ENCODE measurements around the gene LSM10. TPM values are rescaled to one million over a fixed set of nuclear protein-coding genes. Genes with fewer than 3 reads are reported as not detected.

The LSM10 gene
- total and polyA plus RNA-seq, 3 experiments from 2014 or later = 75.3 to 146 (median 81.4) TPM

DNA sequence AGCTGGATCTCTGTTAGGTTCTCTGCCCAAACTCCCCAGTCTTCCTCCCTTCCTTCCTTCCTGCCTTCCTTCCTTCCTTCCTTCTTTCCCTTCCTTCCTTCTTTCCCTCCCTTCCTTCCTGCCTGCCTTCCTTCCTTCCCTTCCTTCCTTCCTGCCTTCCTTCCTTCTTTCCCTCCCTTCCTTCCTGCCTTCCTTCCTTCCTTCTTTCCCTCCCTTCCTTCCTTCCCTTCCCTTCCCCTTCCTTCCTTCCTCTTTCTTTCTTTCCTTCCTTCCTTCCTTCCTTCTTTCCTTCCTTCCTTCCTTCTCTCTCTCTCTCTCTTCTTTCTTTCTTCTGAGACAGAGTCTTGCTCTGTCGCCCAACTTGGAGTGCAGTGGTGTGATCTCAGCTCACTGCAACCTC lies 8.7 kb upstream of the LSM10 start:
- ChIA-PET CTCF (interaction anchor here (0.6 kb wide), 1 partner anchor 113 kb away, joined by 3 read pairs; no protein-coding TSS in a partner anchor), POLR2A (no interaction called here)
- DNase-seq = no peak
- H3K27me3 ChIP-seq (ENCODE audit: insufficient read depth, low read length, poor library complexity, severe bottlenecking) = no peaks in the 10 kb centered on the region
- peaks cover 2 to 10% (median 3%) of the 10 kb centered on the region in 3 donors for H3K4me1 Mint-ChIP-seq
- peak overlapping the region in 2 of 8 donors; percentile 75 to 87 for H3K27ac Mint-ChIP-seq
- H3K36me3 Mint-ChIP-seq = peaks cover 0 to 2% (median 0%) of the 10 kb centered on the region in 3 donors
- H3K9me3 ChIP-seq (ENCODE audit: low read length) = no peaks in the 10 kb centered on the region
- no peaks in the 10 kb centered on the region for H3K4me1 ChIP-seq (ENCODE audit: insufficient read depth, low read length)
- H3K4me3 Mint-ChIP-seq = no peak overlapping the region
- H3K27me3 Mint-ChIP-seq = no peaks in the 10 kb centered on the region
- no peaks in the 10 kb centered on the region for H3K9me3 Mint-ChIP-seq
- no peaks in the 10 kb centered on the region for H3K36me3 ChIP-seq (ENCODE audit: insufficient read depth, low read length)
- H3K4me3 ChIP-seq (ENCODE audit: low read length) = no peak overlapping the region
- H3K27ac ChIP-seq (ENCODE audit: low read depth, low read length) = no peak overlapping the region

- no peaks in the 10 kb centered on the region for H3K27me3 Mint-ChIP-seq
- no peak for DNase-seq
- ChIA-PET CTCF (interaction anchor here (0.8 kb wide), 1 partner anchor 14 kb away, joined by 3 read pairs; no protein-coding TSS in a partner anchor), POLR2A (no interaction called here)
- Histone ChIP-seq H3K4me1 (ENCODE audit: insufficient read depth, low read length) (peaks cover 10% of the 10 kb centered on the region), H3K27me3 (ENCODE audit: insufficient read depth, low read length, poor library complexity, severe bottlenecking) (no peaks in the 10 kb centered on the region), H3K9me3 (ENCODE audit: low read length) (no peaks in the 10 kb centered on the region), H3K36me3 (ENCODE audit: insufficient read depth, low read length) (no peaks in the 10 kb centered on the region), H3K27ac (ENCODE audit: low read depth, low read length) (no peak overlapping the region), H3K4me3 (ENCODE audit: low read length) (no peak overlapping the region)
- peak overlapping the region in 1 of 7 donors; percentile 73 for H3K4me3 Mint-ChIP-seq
- H3K9me3 Mint-ChIP-seq = no peaks in the 10 kb centered on the region
- H3K4me1 Mint-ChIP-seq = peaks cover 7 to 31% (median 13%) of the 10 kb centered on the region in 3 donors
- peaks cover 0 to 4% (median 0%) of the 10 kb centered on the region in 3 donors for H3K36me3 Mint-ChIP-seq
- peak overlapping the region in 3 of 8 donors; percentile 0 to 89 (median 64) for H3K27ac Mint-ChIP-seq
These were observed 4.8 kb upstream of the LSM10 start for GRCh38 chr1:36402504-36402890.

DNA sequence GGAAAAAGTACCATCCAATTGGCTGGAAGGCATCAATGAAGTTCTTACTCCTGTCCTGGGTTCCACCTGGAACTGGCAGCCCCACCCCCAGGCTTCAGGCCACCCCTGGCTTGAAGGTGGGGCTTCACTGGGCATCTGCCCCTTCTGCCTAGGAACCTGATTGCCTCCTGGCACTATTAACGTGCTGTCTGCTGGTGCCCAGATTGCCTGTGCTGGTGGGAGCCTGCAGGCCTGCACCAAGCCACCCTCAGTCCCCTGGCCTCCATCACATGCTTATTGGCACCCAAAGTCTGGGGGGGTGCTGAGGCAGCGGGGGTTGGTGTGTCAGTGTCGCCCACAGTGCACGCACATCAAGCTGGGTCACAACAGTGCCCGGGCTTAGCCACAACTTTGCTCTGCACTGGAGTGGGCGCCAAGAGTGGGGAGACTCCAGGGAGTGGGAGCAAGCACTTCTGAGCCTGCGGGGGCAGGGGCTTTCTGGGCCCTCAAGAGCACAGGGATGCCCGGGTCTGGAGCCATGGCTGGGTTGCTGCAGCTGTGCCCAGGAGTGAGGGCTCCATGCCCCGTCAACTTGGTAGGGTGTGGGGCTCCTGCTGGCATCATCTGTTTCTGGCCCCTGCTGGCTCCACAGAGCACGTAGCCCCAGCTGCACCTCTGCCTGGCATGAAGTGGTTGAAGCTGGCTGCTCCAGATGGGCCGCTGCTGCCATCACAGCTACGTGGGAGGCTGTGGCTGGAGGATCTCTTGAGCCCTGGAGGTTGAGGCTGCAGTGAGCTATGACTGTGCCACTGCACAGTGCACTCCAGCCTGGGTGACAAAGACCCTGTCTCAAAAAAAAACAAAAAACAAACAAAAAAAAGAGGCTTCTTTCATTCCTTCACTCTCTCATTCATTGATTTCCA lies 4.1 kb upstream of the LSM10 start:
- H3K9me3 ChIP-seq (ENCODE audit: low read length) = no peaks in the 10 kb centered on the region
- no peak overlapping the region for H3K4me3 ChIP-seq (ENCODE audit: low read length)
- no peak for DNase-seq
- no peak overlapping the region for H3K27ac ChIP-seq (ENCODE audit: low read depth, low read length)
- no peaks in the 10 kb centered on the region for H3K9me3 Mint-ChIP-seq
- peaks cover 0 to 9% (median 0%) of the 10 kb centered on the region in 3 donors for H3K36me3 Mint-ChIP-seq
- H3K4me3 Mint-ChIP-seq = peak overlapping the region in 2 of 7 donors; percentile 24 to 73
- H3K27me3 ChIP-seq (ENCODE audit: insufficient read depth, low read length, poor library complexity, severe bottlenecking) = no peaks in the 10 kb centered on the region
- peaks cover 14% of the 10 kb centered on the region for H3K4me1 ChIP-seq (ENCODE audit: insufficient read depth, low read length)
- CTCF ChIA-PET = interaction anchor here (1.6 kb wide), 1 partner anchor 10 kb away, joined by 4 read pairs; no protein-coding TSS in a partner anchor
- H3K4me1 Mint-ChIP-seq = peaks cover 12 to 36% (median 18%) of the 10 kb centered on the region in 3 donors
- peak overlapping the region in 6 of 8 donors; percentile 0 to 89 (median 68) for H3K27ac Mint-ChIP-seq
- POLR2A ChIA-PET = interaction anchor here (2.1 kb wide), 1 partner anchor 15 kb away, joined by 12 read pairs; no protein-coding TSS in a partner anchor
- no peaks in the 10 kb centered on the region for H3K27me3 Mint-ChIP-seq
- H3K36me3 ChIP-seq (ENCODE audit: insufficient read depth, low read length) = no peaks in the 10 kb centered on the region

DNA sequence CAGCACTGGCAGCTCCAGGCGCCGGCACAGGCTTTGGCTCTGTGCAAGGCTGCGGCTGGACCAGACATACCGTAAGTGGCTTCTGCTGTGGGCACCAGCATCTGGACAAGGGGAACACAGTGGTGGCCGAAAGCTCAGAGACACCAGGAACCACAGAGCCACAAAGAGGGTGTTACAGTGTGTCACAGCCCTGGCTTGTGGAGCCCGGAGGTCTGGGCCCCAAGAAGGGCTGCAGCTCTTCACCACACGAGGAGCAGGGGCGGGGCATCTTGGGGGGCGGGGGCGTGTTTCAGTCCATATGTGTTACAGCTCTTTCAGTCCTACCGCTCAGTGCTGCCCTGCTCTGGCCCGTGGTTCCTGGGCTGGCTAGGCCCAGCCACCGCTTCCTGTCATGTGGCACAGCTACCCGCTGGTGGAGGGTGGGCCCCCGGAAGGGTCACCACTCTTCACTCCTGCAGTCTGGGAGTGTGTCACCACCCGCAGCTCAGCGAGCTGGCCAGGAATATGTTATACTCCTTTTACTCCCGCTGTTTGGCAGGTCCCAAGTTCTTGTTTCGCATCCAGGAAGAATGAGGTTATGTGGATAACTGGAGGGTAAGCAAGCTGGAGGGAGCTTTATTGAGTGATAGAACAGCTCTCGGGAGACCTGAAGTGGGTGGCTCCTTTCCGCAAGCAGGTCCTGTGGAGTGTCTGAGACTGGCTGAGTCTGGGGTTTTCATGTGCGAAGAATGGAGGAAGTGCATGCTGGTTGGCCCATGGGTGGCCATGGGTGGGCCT lies 3.3 kb upstream of the LSM10 start:
- H3K4me1 Mint-ChIP-seq = peaks cover 21 to 44% (median 25%) of the 10 kb centered on the region in 3 donors
- H3K27ac Mint-ChIP-seq = peak overlapping the region in 6 of 8 donors; percentile 43 to 74 (median 61)
- DNase-seq = peak in 4 of 5 donors; percentile 11 to 65 (median 21)
- CTCF ChIA-PET = interaction anchor here (1.5 to 1.6 kb wide), 3 partner anchors 11 to 58 kb away, joined by 4 read pairs; partner anchors contain the start of gene STK40
- H3K9me3 Mint-ChIP-seq = no peaks in the 10 kb centered on the region
- H3K27me3 ChIP-seq (ENCODE audit: insufficient read depth, low read length, poor library complexity, severe bottlenecking) = no peaks in the 10 kb centered on the region
- H3K36me3 ChIP-seq (ENCODE audit: insufficient read depth, low read length) = no peaks in the 10 kb centered on the region
- H3K27ac ChIP-seq (ENCODE audit: low read depth, low read length) = no peak overlapping the region
- H3K27me3 Mint-ChIP-seq = no peaks in the 10 kb centered on the region
- POLR2A ChIA-PET = interaction anchor here (2.1 kb wide), 1 partner anchor 14 kb away, joined by 12 read pairs; no protein-coding TSS in a partner anchor
- no peak overlapping the region for H3K4me3 ChIP-seq (ENCODE audit: low read length)
- H3K4me3 Mint-ChIP-seq = peak overlapping the region in 4 of 7 donors; percentile 23 to 41 (median 32)
- H3K36me3 Mint-ChIP-seq = peaks cover 0 to 9% (median 0%) of the 10 kb centered on the region in 3 donors
- no peaks in the 10 kb centered on the region for H3K9me3 ChIP-seq (ENCODE audit: low read length)
- H3K4me1 ChIP-seq (ENCODE audit: insufficient read depth, low read length) = peaks cover 22% of the 10 kb centered on the region

DNA sequence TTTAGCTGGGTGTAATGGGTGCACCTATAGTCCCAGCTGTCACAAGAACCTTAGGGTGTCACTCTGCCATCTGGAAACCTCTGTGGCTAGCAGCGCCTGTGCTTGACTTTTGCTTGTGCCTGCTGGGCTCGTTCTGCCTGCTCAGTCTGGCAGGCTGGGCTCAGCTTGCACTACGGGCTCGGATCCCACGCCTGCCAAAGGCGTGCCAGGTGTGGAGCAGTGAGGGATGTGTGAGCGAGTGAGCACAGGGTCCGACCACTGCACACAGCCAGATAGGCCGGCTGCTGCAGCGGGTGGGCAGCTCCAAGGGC lies 2.8 kb upstream of the LSM10 start:
- ChIA-PET CTCF (interaction anchor here (1.5 to 1.7 kb wide), 4 partner anchors 12 to 58 kb away, joined by 4 read pairs; partner anchors contain the start of gene STK40), POLR2A (interaction anchor here (2.1 kb wide), 1 partner anchor 14 kb away, joined by 12 read pairs; no protein-coding TSS in a partner anchor)
- no peak overlapping the region for H3K27ac ChIP-seq (ENCODE audit: low read depth, low read length)

GRCh38 chr1:36398370-36398977 lies 766 bp upstream of the LSM10 start:
- Histone ChIP-seq H3K27me3 (ENCODE audit: insufficient read depth, low read length, poor library complexity, severe bottlenecking) (no peaks in the 10 kb centered on the region), H3K4me3 (ENCODE audit: low read length) (no peak overlapping the region), H3K36me3 (ENCODE audit: insufficient read depth, low read length) (peaks cover 7% of the 10 kb centered on the region), H3K4me1 (ENCODE audit: insufficient read depth, low read length) (peaks cover 22% of the 10 kb centered on the region), H3K9me3 (ENCODE audit: low read length) (no peaks in the 10 kb centered on the region), H3K27ac (ENCODE audit: low read depth, low read length) (peak overlapping the region; percentile 95)
- Mint-ChIP-seq H3K36me3 (peaks cover 0 to 19% (median 0%) of the 10 kb centered on the region in 3 donors), H3K4me1 (peaks cover 26 to 57% (median 27%) of the 10 kb centered on the region in 3 donors), H3K4me3 (peak overlapping the region; percentile 43 to 99 (median 97)), H3K9me3 (no peaks in the 10 kb centered on the region), H3K27me3 (no peaks in the 10 kb centered on the region), H3K27ac (peak overlapping the region; percentile 87 to 100 (median 99))
- CTCF ChIA-PET = interaction anchor here (1.0 to 3.9 kb wide), 5 partner anchors 10 to 55 kb away, joined by 3 to 23 read pairs (median 3); partner anchors contain the start of gene STK40
- DNase-seq = no peak
- POLR2A ChIA-PET = interaction anchor here (1.3 to 3.2 kb wide), 3 partner anchors 12 to 21 kb away, joined by 3 to 43 read pairs (median 6); partner anchors contain the start of gene STK40

More for the DNA sequence above, 2.8 kb upstream of the LSM10 start:
- Histone ChIP-seq H3K4me1 (ENCODE audit: insufficient read depth, low read length) (peaks cover 22% of the 10 kb centered on the region), H3K4me3 (ENCODE audit: low read length) (no peak overlapping the region), H3K27me3 (ENCODE audit: insufficient read depth, low read length, poor library complexity, severe bottlenecking) (no peaks in the 10 kb centered on the region), H3K36me3 (ENCODE audit: insufficient read depth, low read length) (no peaks in the 10 kb centered on the region), H3K9me3 (ENCODE audit: low read length) (no peaks in the 10 kb centered on the region)
- DNase-seq = no peak
- Mint-ChIP-seq H3K4me1 (peaks cover 21 to 44% (median 25%) of the 10 kb centered on the region in 3 donors), H3K9me3 (no peaks in the 10 kb centered on the region), H3K27ac (peak overlapping the region in 2 of 8 donors; percentile 68 to 83), H3K27me3 (no peaks in the 10 kb centered on the region), H3K36me3 (peaks cover 0 to 9% (median 0%) of the 10 kb centered on the region in 3 donors), H3K4me3 (no peak overlapping the region)

DNA sequence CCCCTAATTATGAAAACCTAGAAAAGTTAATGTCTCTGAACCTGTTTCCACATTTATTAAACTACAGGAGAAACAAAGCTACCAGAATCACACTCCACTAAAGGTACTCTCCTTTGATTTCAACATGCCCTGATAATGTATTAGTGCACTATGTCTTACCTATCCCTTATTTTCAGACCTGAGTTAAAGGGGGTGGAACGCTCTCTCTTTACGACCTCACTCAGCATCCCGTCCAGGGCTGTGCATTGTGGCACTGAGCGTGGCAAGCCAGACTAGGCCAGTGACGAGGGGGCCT lies 678 bp downstream of the LSM10 start:
- Histone ChIP-seq H3K27me3 (ENCODE audit: insufficient read depth, low read length, poor library complexity, severe bottlenecking) (no peaks in the 10 kb centered on the region), H3K4me1 (ENCODE audit: insufficient read depth, low read length) (peaks cover 22% of the 10 kb centered on the region), H3K27ac (ENCODE audit: low read depth, low read length) (peak overlapping the region; percentile 95), H3K9me3 (ENCODE audit: low read length) (no peaks in the 10 kb centered on the region), H3K4me3 (ENCODE audit: low read length) (peak overlapping the region; percentile 89), H3K36me3 (ENCODE audit: insufficient read depth, low read length) (peaks cover 19% of the 10 kb centered on the region)
- ChIA-PET CTCF (interaction anchor here (1.2 to 3.9 kb wide), 4 partner anchors 11 to 247 kb away, joined by 3 to 23 read pairs (median 5); partner anchors contain the start of genes STK40 and TRAPPC3), POLR2A (interaction anchor here (0.5 to 3.2 kb wide), 4 partner anchors 11 to 26 kb away, joined by 3 to 43 read pairs (median 4); partner anchors contain the start of gene STK40)
- H3K36me3 Mint-ChIP-seq = peaks cover 0 to 31% (median 5%) of the 10 kb centered on the region in 3 donors
- peak overlapping the region; percentile 87 to 100 (median 99) for H3K27ac Mint-ChIP-seq
- peak in 1 of 5 donors; percentile 55 for DNase-seq
- no peaks in the 10 kb centered on the region for H3K9me3 Mint-ChIP-seq
- H3K4me3 Mint-ChIP-seq = peak overlapping the region; percentile 93 to 99 (median 97)
- no peaks in the 10 kb centered on the region for H3K27me3 Mint-ChIP-seq
- H3K4me1 Mint-ChIP-seq = peaks cover 30 to 62% (median 32%) of the 10 kb centered on the region in 3 donors
